Ishikawa (cell line): ENCODE results near the gene MAD1L1.

Experiments used
- CREB1 ChIP-seq: IDR thresholded peaks from 2 replicates; pipeline ENCODE4 v1.6.1; 2012; ENCODE audit warnings: low read depth
- EGR1 ChIP-seq: IDR thresholded peaks from 2 replicates; pipeline ENCODE4 v1.6.1; 2012

GRCh38 chr7:1913466-1914282 lies 319.1 kb downstream of the MAD1L1 start:
- no peak for TF ChIP-seq EGR1
- no peak for TF ChIP-seq CREB1
